GM12892 (cell line): ENCODE measurements around the gene TPST1.

ENCODE experiments used
- POLR2A ChIP-seq: IDR thresholded peaks from 2 replicates; pipeline ENCODE4 v1.6.1; 2011; ENCODE audit warnings: low read depth, low read length, control low read depth
- POLR2AphosphoS5 ChIP-seq: IDR thresholded peaks from 2 replicates; pipeline ENCODE4 v1.6.1; 2011; ENCODE audit warnings: low read depth, low read length, control low read depth
- TAF1 ChIP-seq: IDR thresholded peaks from 2 replicates; pipeline ENCODE4 v1.6.1; 2011; ENCODE audit warnings: low read depth, mild to moderate bottlenecking, control low read depth, low read length, borderline replicate concordance

DNA sequence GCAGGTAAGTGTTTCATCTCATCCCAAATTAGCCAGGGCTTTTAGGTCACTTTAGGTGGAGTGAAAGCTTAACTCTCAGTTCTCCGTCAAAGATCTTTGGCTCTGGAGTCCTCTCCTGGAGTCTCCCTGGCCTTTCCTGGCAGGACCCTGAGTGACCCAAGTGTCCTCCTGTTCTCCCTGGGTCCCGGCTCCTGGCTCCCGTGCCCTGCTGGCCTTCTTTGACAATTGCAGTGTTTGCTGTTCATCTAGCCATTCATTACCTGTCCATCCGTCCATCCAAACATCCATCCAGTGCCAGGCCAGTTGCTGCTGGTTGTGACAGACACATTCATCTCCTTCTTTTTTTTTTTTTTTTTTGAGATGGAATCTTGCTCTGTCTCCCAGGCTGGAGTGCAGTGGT lies 6.2 kb upstream of the TPST1 start:
- TF ChIP-seq POLR2A (no peak), TAF1 (no peak), POLR2AphosphoS5 (no peak)
